ENCODE measurements around the gene OR8B2.

- TF ChIP-seq CTCF (IDR thresholded peaks at IDR 0.05) (no peak), POLR2A (IDR thresholded peaks at IDR 0.05) (no peak), EP300 (IDR thresholded peaks at IDR 0.05) (no peak), POLR2AphosphoS5 (IDR thresholded peaks at IDR 0.05) (no peak)
Observed at GRCh38 chr11:124376280-124376679, 8.0 kb downstream of the OR8B2 start.

All from suprapubic skin (tissue), 4 donors.